Activated naive CD8-positive, alpha-beta T cell (primary cell): ENCODE results near the gene USP15.
"Not testable (repeated sequence)": the region's sequence is repeated elsewhere in the genome, so short reads cannot be mapped to it uniquely, and the experiment has no call there.

Source experiments
- H3K27ac Mint-ChIP-seq: one replicate; pipeline ENCODE4 v1.8.0; 2021; ENCODE audit warnings: mixed read lengths
- H3K27me3 Mint-ChIP-seq: one replicate; pipeline ENCODE4 v1.8.0; 2021; ENCODE audit warnings: mixed read lengths
- H3K36me3 Mint-ChIP-seq: one replicate; pipeline ENCODE4 v1.8.0; 2021; ENCODE audit warnings: mixed read lengths
- H3K4me1 Mint-ChIP-seq: one replicate; pipeline ENCODE4 v1.8.0; 2021; ENCODE audit warnings: low read depth, mixed read lengths
- H3K4me3 Mint-ChIP-seq: one replicate; pipeline ENCODE4 v1.8.0; 2021; ENCODE audit warnings: mild to moderate bottlenecking, mixed read lengths
- H3K9me3 Mint-ChIP-seq: one replicate; pipeline ENCODE4 v1.8.0; 2021; ENCODE audit warnings: low read depth, mixed read lengths

The USP15 gene

GRCh38 chr12:62438098-62438692, 178.0 kb downstream of the USP15 start:
- Mint-ChIP-seq H3K9me3 (peaks cover 17% of the 10 kb centered on the region), H3K4me1 (peaks cover 17% of the 10 kb centered on the region), H3K4me3 (no peak overlapping the region), H3K27me3 (peaks cover 2% of the 10 kb centered on the region), H3K27ac (no peak overlapping the region), H3K36me3 (peaks cover 3% of the 10 kb centered on the region)

GRCh38 chr12:62446754-62447452, 186.7 kb downstream of the USP15 start:
- Mint-ChIP-seq H3K36me3 (peaks cover 14% of the 10 kb centered on the region), H3K27me3 (no peaks in the 10 kb centered on the region), H3K4me3 (no peak overlapping the region), H3K9me3 (peaks cover 22% of the 10 kb centered on the region), H3K27ac (no peak overlapping the region), H3K4me1 (no peaks in the 10 kb centered on the region)

- Mint-ChIP-seq H3K9me3 (peaks cover 7% of the 10 kb centered on the region), H3K36me3 (peaks cover 10% of the 10 kb centered on the region), H3K4me3 (no peak overlapping the region), H3K4me1 (no peaks in the 10 kb centered on the region), H3K27me3 (no peaks in the 10 kb centered on the region), H3K27ac (no peak overlapping the region)
These were observed 188.2 kb downstream of the USP15 start for GRCh38 chr12:62448436-62448835.

- H3K4me1 Mint-ChIP-seq, H3K9me3 Mint-ChIP-seq, H3K27me3 Mint-ChIP-seq, H3K36me3 Mint-ChIP-seq, H3K4me3 Mint-ChIP-seq, H3K27ac Mint-ChIP-seq: not testable (repeated sequence)
These were observed 195.2 kb downstream of the USP15 start for GRCh38 chr12:62455429-62455828.

GRCh38 chr12:62458626-62459025, 198.4 kb downstream of the USP15 start:
- H3K9me3 Mint-ChIP-seq = peaks cover 4% of the 10 kb centered on the region
- no peak overlapping the region for H3K4me3 Mint-ChIP-seq
- no peaks in the 10 kb centered on the region for H3K4me1 Mint-ChIP-seq
- no peak overlapping the region for H3K27ac Mint-ChIP-seq
- H3K27me3 Mint-ChIP-seq = peaks cover 8% of the 10 kb centered on the region
- peaks cover 6% of the 10 kb centered on the region for H3K36me3 Mint-ChIP-seq

- Mint-ChIP-seq H3K36me3 (peaks cover 6% of the 10 kb centered on the region), H3K27ac (no peak overlapping the region), H3K27me3 (peaks cover 8% of the 10 kb centered on the region), H3K4me1 (no peaks in the 10 kb centered on the region), H3K9me3 (peaks cover 4% of the 10 kb centered on the region), H3K4me3 (no peak overlapping the region)
These were observed 199.8 kb downstream of the USP15 start for GRCh38 chr12:62459976-62460375.

GRCh38 chr12:62461171-62461837, 201.1 kb downstream of the USP15 start:
- H3K36me3 Mint-ChIP-seq, H3K9me3 Mint-ChIP-seq, H3K27ac Mint-ChIP-seq, H3K4me1 Mint-ChIP-seq, H3K4me3 Mint-ChIP-seq, H3K27me3 Mint-ChIP-seq: not testable (repeated sequence)

- H3K9me3 Mint-ChIP-seq, H3K27me3 Mint-ChIP-seq, H3K4me3 Mint-ChIP-seq, H3K27ac Mint-ChIP-seq, H3K36me3 Mint-ChIP-seq: not testable (repeated sequence)
- H3K4me1 Mint-ChIP-seq = peaks cover 17% of the 10 kb centered on the region
These were observed 203.0 kb downstream of the USP15 start for GRCh38 chr12:62463252-62463651.
